ENCODE results near the gene JAKMIP3.

JAKMIP3 gene

DNA sequence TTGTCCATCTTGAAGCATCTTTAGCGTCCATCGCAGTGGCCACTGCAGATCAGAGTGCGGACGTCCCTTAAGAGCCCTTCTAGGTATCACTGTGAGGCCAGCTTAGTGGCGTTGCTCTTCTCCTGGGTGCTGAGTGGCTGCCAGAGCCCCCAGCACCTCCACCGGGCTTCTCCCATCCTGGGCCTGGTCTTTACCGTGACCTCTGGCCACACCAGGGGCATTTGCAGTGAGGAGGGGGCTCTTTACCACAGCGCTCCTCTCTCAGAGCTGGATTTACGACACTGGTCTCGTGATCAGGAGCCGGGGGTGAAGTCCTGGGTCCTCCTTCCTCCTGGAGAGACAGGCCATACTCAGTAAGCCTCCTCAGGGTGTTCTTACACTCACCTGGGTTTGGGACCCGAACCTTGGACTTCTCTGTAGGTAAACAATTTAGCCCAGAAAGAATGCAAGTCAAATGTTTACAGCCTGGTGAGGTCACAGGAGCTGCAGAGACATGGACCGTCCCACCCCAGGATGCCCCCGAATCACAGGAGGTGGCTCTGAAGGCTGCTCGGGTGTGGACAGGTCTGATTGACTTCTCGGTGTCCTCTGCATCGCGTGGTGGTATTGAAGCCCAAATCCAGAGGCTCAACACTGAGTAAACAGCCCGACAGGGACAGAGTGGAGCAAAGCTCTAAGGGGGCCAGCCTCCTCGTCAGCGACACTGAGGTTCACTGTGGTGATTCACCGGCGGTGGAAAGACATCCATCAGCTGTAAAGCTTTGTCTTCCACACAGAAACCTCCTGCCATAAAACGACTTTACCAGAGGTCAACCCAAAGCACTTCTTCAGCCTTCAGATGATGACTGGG lies 33.0 kb downstream of the JAKMIP3 start:
- DNase-seq (ENCODE audit: low spot score) = no peak

DNA sequence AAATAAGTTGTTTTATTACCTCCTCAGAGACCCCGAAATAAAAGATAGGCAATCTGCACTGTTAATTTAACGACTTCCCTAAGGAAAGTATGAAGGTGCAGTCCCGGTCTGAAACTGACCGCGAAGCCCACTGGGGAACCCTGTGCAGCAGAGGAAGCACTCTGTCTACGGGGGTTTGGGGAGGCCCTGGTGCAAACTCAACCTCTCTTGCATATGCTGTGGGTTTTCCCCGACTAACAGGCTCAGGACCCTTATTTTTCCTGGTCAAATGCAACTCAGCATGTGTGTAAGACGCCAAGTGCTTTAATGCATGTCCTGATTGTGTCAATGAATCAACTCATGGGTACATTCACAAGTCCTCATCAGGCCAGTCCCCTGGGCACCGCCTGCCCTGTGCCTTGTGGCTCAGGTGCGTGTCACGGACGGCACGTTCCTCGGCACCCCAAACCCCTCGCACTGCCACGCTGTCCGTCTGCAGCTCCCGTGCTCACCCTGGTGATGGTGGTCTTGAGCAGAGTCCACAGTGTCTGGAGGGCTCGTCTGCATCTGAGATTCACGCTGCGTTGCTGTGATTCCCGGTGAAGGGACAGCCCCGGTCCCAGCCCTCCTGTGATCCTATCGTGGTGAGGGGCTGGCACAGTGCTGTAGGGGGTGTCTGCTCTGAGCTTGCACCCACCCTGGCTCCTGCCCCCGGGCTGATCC lies 33.8 kb downstream of the JAKMIP3 start:
- no peak for DNase-seq (ENCODE audit: low spot score)

DNA sequence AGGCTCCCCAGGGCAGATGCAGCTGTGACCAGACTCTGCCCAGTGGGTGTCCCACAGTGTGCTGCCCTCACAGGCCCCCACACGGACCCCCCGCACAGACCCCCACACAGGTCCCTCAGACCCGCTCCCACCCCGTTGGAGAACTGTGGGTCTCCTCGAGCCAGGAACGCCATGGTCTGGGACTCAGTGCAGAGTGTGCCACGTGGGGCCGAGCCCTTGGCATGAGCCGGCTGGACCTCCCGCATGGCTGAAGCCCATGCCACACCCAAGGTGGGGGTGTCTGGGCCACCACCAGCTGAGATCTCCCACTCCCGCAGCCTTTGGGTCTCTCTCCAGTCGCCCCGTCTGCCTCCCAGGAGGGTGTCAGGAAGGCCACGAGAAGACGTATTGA lies 34.3 kb downstream of the JAKMIP3 start:
- DNase-seq (ENCODE audit: low spot score) = no peak

- DNase-seq (ENCODE audit: low spot score) = no peak
Observed at GRCh38 chr10:132100556-132101349, 35.0 kb downstream of the JAKMIP3 start.

DNA sequence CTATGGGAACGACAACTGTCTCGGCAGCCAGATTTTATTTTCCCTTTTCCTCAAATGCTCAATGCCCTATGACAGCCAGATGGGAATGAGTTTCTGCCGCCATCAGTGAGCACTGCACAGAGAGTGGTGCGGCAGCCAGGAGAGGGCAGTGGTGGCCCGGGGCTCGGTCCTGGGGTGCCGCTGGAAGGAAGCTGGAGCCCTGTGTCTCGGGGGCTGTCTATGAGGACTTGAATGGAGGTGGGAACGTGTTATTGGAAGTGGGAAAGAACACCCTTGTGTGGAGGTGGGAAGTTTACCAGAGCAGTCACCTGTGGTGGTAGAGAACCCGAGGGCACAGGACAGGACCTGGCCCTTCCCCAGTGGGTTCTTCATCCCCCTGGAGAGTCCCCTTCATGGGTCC lies 35.8 kb downstream of the JAKMIP3 start:
- DNase-seq (ENCODE audit: low spot score) = no peak

DNA sequence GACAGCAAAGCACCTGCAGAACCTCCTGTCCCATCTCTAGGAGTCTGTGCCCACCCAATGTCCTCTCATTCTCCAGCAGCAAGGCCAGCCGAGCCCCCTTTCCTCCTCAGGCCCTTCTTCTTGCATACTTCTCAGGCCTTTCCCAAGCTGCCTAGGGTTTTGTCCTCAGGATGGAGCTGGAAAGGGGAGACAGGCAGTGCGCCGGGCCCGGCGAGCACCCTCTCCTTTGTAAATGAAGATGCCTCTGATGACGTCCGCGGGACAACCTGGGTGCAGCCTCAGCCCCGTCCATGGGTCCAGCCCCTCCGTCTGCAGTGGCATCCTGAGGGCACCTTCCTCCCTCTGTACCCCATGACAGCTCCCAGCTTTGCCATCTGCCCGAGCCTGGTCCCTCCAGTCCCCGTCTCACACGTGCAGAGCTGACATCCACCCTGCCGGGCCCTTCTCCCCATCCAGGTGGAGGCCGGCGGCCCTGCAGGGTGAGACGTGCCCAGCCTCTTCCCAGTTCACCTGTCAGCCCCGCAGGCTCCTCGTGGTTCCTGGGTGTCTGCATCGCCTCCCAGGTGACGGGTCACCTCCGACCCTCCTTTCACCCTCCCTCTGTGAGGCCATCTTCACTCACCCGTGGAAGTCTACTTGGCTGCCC lies 36.4 kb downstream of the JAKMIP3 start:
- no peak for DNase-seq (ENCODE audit: low spot score)

DNA sequence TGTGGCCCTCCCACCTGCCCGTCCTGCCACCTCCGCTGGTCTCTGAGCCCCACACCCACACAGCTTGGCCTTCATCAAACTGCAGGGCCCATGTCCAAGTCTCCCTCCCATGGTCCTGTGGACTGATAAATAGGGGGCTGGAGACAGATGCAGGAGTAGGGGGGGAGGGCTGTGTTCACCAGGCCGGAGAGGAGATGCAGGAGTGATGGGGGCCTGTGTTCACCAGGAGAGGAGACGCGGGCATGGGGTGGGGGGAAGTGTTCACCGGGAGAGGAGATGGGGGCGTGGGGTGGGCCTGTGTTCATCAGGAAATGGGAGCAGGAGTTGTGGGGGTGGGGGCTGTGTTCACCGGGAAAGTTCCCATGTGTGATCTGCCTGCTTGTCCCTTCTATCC lies 37.0 kb downstream of the JAKMIP3 start:
- no peak for DNase-seq (ENCODE audit: low spot score)

DNA sequence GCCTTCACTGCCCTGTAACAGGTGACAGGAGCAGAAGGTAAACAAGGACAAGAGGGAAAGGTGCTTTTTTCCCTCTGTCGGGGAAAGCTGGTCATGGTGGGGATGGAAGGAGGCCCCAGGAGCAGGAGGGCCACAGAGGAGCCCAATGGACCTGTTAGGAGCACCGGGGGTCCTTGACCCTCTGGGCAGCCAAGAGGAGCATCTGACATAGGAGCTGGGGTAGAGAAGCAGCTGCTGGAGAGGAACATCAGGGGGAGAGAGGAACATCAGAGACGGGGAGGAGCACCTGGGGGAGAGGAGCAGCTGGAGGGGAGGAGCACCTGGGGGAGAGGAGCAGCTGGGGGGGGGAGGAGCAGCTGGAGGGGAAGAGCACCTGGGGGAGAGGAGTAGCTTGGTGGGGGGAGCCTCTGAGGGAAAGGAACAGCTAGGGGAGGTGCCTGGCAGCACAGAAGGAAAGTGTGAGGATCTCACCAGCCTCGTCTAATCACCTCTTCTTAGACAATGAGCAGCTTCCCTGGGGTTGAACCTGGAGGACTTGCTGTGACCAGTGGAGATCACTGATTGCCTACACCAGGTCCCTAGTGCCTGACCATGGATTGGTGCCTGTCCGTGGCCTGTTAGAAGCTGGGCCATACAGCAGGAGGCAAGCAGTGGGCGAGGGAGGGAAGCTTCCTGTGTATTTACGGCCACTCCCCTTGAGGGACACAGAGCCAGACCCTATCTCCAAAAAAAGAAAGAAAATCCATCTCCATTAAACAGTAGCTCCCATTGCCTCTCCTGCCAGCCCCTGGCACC lies 37.6 kb downstream of the JAKMIP3 start:
- DNase-seq (ENCODE audit: low spot score) = no peak

- DNase-seq (ENCODE audit: low spot score) = no peak
Observed at GRCh38 chr10:132104062-132104461, 38.3 kb downstream of the JAKMIP3 start.

- no peak for DNase-seq (ENCODE audit: low spot score)
Observed at GRCh38 chr10:132104471-132105301, 38.9 kb downstream of the JAKMIP3 start.

GRCh38 chr10:132105302-132105995 lies 39.7 kb downstream of the JAKMIP3 start:
- no peak for DNase-seq (ENCODE audit: low spot score)

DNA sequence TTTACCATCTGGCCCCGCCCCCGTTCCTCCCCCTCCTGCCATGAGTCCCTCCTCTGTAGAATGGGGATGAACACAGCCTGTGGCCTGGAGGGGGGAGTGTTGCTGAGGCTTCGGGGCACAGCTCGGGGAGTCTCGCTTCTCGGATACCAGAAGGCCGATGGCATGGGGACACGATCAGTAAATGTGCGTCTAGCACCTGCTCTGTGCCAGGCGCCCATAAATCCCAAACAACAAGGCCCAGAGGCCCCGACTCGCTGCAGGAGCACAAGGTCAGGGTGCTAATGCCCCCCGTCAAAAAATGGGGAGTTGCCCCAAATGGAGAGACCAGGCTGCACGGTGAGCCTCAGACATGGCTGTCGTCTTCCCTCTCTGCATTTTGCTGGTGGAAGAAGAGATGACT lies 40.7 kb downstream of the JAKMIP3 start:
- no peak for DNase-seq (ENCODE audit: low spot score)

DNA sequence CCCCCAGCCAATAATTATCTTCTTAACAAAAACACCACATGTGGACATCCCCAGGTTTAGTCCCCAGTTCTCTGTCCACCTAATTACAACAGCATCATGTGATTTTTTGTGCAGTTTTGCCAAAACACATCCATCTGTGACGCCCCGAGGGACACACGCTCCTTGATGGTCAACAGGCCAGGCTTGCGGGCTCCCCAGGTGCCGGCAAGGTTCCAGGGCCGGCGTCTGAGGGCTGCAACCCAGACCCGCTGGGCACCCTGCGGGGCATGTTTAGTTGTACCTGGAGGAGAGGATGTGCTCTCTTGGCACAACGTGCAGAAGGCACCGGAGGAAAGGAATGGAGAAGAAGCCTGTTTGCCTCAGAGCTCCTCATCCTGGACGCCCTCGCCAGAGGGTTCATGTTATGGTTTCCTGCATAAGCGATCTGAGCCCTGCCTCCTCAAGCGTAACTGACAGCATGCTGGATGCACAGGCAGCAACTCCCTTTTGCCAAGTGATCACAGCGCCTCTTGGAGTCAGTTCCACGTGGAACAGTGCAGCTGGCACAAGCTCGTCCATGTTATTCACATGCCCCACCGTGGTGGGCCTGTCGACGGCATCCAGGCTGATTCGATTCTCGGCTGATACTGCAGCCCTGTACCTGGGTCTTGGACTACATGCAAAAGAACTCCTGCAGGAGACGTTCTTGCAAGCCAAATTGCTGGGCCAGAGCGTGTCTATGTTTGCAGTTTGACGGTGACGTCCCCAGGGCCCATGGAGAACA lies 41.6 kb downstream of the JAKMIP3 start:
- DNase-seq (ENCODE audit: low spot score) = no peak

- no peak for DNase-seq (ENCODE audit: low spot score)
Observed at GRCh38 chr10:132107949-132108877, 42.5 kb downstream of the JAKMIP3 start.

DNA sequence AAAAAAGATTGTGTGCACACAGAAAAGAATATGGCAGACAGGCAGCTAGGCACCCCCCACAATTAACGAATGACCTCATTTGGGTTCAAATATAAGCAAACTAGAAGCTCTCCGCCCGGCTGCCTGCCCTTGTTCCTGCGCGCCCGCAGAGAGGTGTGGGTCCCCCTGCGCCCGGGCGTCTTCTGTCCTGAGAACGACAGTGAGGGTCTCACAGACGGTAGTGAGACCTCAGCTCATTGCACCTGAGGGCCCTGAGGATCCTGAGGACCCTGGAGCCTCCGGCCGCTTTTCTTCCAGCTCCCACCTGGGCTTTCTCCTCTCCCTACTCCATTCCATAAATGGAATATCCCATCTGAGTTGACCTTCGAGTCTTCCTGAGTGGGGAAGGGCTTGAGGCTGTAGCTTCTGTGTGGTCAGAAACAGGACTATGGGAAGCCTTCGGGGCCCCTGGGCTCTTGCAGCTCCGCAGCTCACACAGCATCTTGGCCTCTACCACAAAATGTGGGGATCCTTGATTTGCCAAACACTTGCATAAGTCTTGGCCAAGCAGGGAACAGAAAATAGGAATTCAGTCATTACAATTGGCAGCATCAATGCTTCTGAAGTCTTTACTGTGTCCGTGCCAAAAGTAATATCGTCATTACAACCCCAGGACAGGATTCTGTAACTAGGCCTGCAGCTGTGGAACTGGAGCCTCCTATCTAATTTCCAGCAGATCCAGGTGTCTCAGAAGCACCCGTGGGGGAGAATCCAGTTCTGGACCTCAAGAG lies 43.8 kb downstream of the JAKMIP3 start:
- no peak for DNase-seq (ENCODE audit: low spot score)

DNA sequence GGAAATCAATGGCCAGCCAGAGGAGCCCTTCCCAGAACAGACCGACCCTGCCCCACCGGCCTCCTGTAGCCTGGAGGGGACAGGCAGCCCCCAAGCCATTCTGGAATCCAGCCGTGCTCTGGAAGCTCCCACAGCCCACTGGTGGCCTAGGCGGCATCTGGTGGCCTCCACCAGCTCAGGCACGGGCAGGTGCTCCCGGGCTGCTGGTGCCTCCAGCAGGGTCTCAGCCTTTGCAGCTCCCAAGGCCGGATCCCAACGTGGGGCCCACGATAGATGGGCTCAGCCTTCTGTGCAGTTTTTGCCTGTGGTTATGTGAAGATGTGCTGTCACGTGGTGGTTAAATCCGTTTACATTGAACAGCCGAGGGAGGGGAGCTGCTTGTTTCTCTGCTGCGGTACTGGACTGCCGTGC lies 44.4 kb downstream of the JAKMIP3 start:
- DNase-seq (ENCODE audit: low spot score) = no peak

GRCh38 chr10:132110713-132111112 lies 45.0 kb downstream of the JAKMIP3 start:
- DNase-seq (ENCODE audit: low spot score) = no peak
